GM23338 (cell line): ENCODE results near the gene CROCC2. TPM values are rescaled to one million over a fixed set of nuclear protein-coding genes. Genes with fewer than 3 reads are reported as not detected.

Experiments
- ATAC-seq: fragments of 200-7000 bp; cut with Tn5 transposase; 3 replicates; pipeline ENCODE4 v1.9.1; 2020
- DNase-seq: peaks from one replicate; pipeline ENCODE4 v3.0.0-alpha.2; 2015; ENCODE audit warnings: low spot score
- H2AFZ ChIP-seq: fragments of 200-600 bp; sonication (generic); 2 replicates; pipeline ENCODE4 v1.8.0; 2016; ENCODE audit warnings: antibody characterized with exemption, mild to moderate bottlenecking, moderate library complexity
- H3F3A ChIP-seq: fragments of 200-600 bp; sonication (generic); replicated peaks from 2 replicates; pipeline ENCODE4 v1.8.0; 2017; ENCODE audit warnings: antibody characterized with exemption, mixed run types, low read depth
- H3K27ac ChIP-seq: fragments of 200-600 bp; sonication (generic); 2 replicates; pipeline ENCODE4 v1.6.1; 2016; ENCODE audit warnings: low read depth
- H3K27me3 ChIP-seq: fragments of 200-600 bp; sonication (generic); 2 replicates; pipeline ENCODE4 v1.8.0; 2016; ENCODE audit warnings: mild to moderate bottlenecking, mixed run types, moderate library complexity; ENCODE audit not compliant: insufficient read depth
- H3K36me3 ChIP-seq: fragments of 200-600 bp; sonication (generic); 2 replicates; pipeline ENCODE4 v1.8.0; 2016; ENCODE audit warnings: mild to moderate bottlenecking; ENCODE audit not compliant: insufficient read depth
- H3K4me1 ChIP-seq: fragments of 200-600 bp; sonication (generic); 2 replicates; pipeline ENCODE4 v1.8.0; 2016; ENCODE audit warnings: mild to moderate bottlenecking, moderate library complexity; ENCODE audit not compliant: insufficient read depth
- H3K4me2 ChIP-seq: fragments of 200-600 bp; sonication (generic); 2 replicates; pipeline ENCODE4 v1.7.1; 2017; ENCODE audit warnings: mixed run types
- H3K4me3 ChIP-seq: fragments of 200-600 bp; sonication (generic); 2 replicates; pipeline ENCODE4 v1.6.1; 2016; ENCODE audit warnings: mixed run types
- H3K79me2 ChIP-seq: fragments of 200-600 bp; sonication (generic); replicated peaks from 2 replicates; pipeline ENCODE4 v1.8.0; 2017; ENCODE audit warnings: mild to moderate bottlenecking; ENCODE audit not compliant: insufficient read depth
- H3K9me2 ChIP-seq: fragments of 200-600 bp; sonication (generic); 2 replicates; pipeline ENCODE4 v1.8.0; 2017; ENCODE audit not compliant: insufficient read depth
- H4K20me1 ChIP-seq: fragments of 200-600 bp; sonication (generic); replicated peaks from 2 replicates; pipeline ENCODE4 v1.8.0; 2017; ENCODE audit warnings: mild to moderate bottlenecking; ENCODE audit not compliant: insufficient read depth
- H3K27ac Mint-ChIP-seq: 2 replicates; pipeline ENCODE4 v1.8.0; 2020; ENCODE audit warnings: inconsistent platforms, mild to moderate bottlenecking, moderate library complexity, mixed read lengths
- H3K27me3 Mint-ChIP-seq: 3 replicates; pipeline ENCODE4 v1.8.0; 2022; ENCODE audit warnings: low read depth, mild to moderate bottlenecking, moderate library complexity, mixed read lengths, inconsistent platforms; ENCODE audit not compliant: insufficient read depth, poor library complexity
- H3K36me3 Mint-ChIP-seq: 3 replicates; pipeline ENCODE4 v1.8.0; 2021; ENCODE audit warnings: low read depth, mild to moderate bottlenecking, inconsistent platforms, moderate library complexity, mixed read lengths
- H3K4me1 Mint-ChIP-seq: 3 replicates; pipeline ENCODE4 v1.8.0; 2020; ENCODE audit warnings: mild to moderate bottlenecking, inconsistent platforms, mixed read lengths
- H3K4me3 Mint-ChIP-seq: 3 replicates; pipeline ENCODE4 v1.8.0; 2021; ENCODE audit warnings: moderate library complexity, mild to moderate bottlenecking, inconsistent platforms, mixed read lengths
- H3K9me3 Mint-ChIP-seq: 3 replicates; pipeline ENCODE4 v1.8.0; 2020; ENCODE audit warnings: moderate library complexity, mild to moderate bottlenecking, inconsistent platforms, mixed read lengths
- CREB1 ChIP-seq: fragments of 250-450 bp; sonication (Bioruptor Pico); IDR thresholded peaks from 2 replicates; pipeline ENCODE4 v1.5.0; 2020; ENCODE audit warnings: low read depth, mild to moderate bottlenecking, moderate library complexity
- CTCF ChIP-seq, 2 experiments: fragments of 200-600 bp in 1 of 2; sonication (generic) in 1 of 2; conservative IDR thresholded peaks; 2 replicates each; pipeline versions ENCODE4 v1.5.1 to v1.6.1; 2016 to 2017; ENCODE audit warnings: antibody characterized with exemption in 2 of 2, low read depth in 2 of 2, mild to moderate bottlenecking in 2 of 2, moderate library complexity in 1 of 2
- ETS1 ChIP-seq: IDR thresholded peaks from 2 replicates; pipeline ENCODE4 v1.6.1; 2016; ENCODE audit warnings: antibody characterized with exemption
- EZH2 ChIP-seq: fragments of 200-600 bp; sonication (generic); IDR thresholded peaks from one replicate; pipeline ENCODE4 v1.8.0; 2017; ENCODE audit warnings: antibody characterized with exemption, mild to moderate bottlenecking, low read depth; ENCODE audit not compliant: unreplicated experiment
- EZH2phosphoT487 ChIP-seq: fragments of 200-600 bp; sonication (generic); IDR thresholded peaks from one replicate; pipeline ENCODE4 v1.8.1; 2018; ENCODE audit warnings: antibody characterized with exemption; ENCODE audit not compliant: unreplicated experiment
- JUNB ChIP-seq: IDR thresholded peaks from one replicate; pipeline ENCODE4 v1.6.1; 2016; ENCODE audit warnings: antibody characterized with exemption; ENCODE audit not compliant: unreplicated experiment
- NANOG ChIP-seq: IDR thresholded peaks from 2 replicates; pipeline ENCODE4 v1.6.1; 2016; ENCODE audit warnings: antibody characterized with exemption, borderline replicate concordance
- POLR2AphosphoS5 ChIP-seq: IDR thresholded peaks from 2 replicates; pipeline ENCODE4 v1.6.1; 2016; ENCODE audit warnings: antibody characterized with exemption, low read depth
- REST ChIP-seq: IDR thresholded peaks from one replicate; pipeline ENCODE4 v1.6.1; 2018; ENCODE audit warnings: antibody characterized with exemption; ENCODE audit not compliant: unreplicated experiment
- STAT1 ChIP-seq: IDR thresholded peaks from one replicate; pipeline ENCODE4 v1.6.1; 2016; ENCODE audit warnings: antibody characterized with exemption; ENCODE audit not compliant: unreplicated experiment
- ZNF114 ChIP-seq: fragments of 250-450 bp; sonication (Bioruptor Pico); IDR thresholded peaks from 2 replicates; pipeline ENCODE4 v1.5.0; 2020; ENCODE audit warnings: mild to moderate bottlenecking, moderate library complexity
- ZNF331 ChIP-seq: fragments of 250-450 bp; sonication (Bioruptor Pico); IDR thresholded peaks from 2 replicates; pipeline ENCODE4 v1.5.0; 2020; ENCODE audit warnings: low read depth, mild to moderate bottlenecking, moderate library complexity
- ZNF462 ChIP-seq: fragments of 250-450 bp; sonication (Bioruptor Pico); IDR thresholded peaks from 2 replicates; pipeline ENCODE4 v1.5.0; 2020; ENCODE audit warnings: mild to moderate bottlenecking, moderate library complexity
- polyA plus RNA-seq: library from polyadenylated mRNA; unstranded; fragments of >200 nt; fragmentation: Nextera tagmentation; extraction: Ambion mirVana; gene quantifications from 2 replicates; pipeline ENCODE4 v1.2.1, GENCODE V29; 2016
- total RNA-seq: library from RNA; depleted of rRNA; stranded (reverse); fragments of >200 nt; shearing (Covaris generic); gene quantifications from 2 replicates; pipeline ENCODE4 v1.2.3, GENCODE V29; 2014

Gene CROCC2
- total and polyA plus RNA-seq, 2 experiments from 2014 or later = not detected

GRCh38 chr2:240960971-240961876 is 55.1 kb downstream of the CROCC2 start:
- H3K79me2 ChIP-seq = no peaks in the 10 kb centered on the region
- no peaks in the 10 kb centered on the region for H3K4me1 ChIP-seq
- H3K9me3 Mint-ChIP-seq = no peaks in the 10 kb centered on the region
- ATAC-seq = no peak
- H3K4me2 ChIP-seq = no peak overlapping the region
- peaks cover 8% of the 10 kb centered on the region for H3K27me3 Mint-ChIP-seq
- no peaks in the 10 kb centered on the region for H3K36me3 Mint-ChIP-seq
- H3K27me3 ChIP-seq = no peaks in the 10 kb centered on the region
- no peak overlapping the region for H3K27ac Mint-ChIP-seq
- H3K4me1 Mint-ChIP-seq = no peaks in the 10 kb centered on the region; the same call in 1 of the 3 replicates
- no peak overlapping the region for H2AFZ ChIP-seq
- no peak overlapping the region for H3K27ac ChIP-seq
- TF ChIP-seq ETS1 = no peak
- no peak for TF ChIP-seq EZH2phosphoT487
- TF ChIP-seq CREB1 = no peak
- no peak for TF ChIP-seq ZNF114 (CRISPR knock-in tag)
- TF ChIP-seq REST = no peak
- no peak for TF ChIP-seq ZNF331 (CRISPR knock-in tag)
- TF ChIP-seq STAT1 = no peak
- TF ChIP-seq JUNB = no peak
- TF ChIP-seq POLR2AphosphoS5 = no peak
- TF ChIP-seq EZH2 = no peak
- no peak for TF ChIP-seq ZNF462 (CRISPR knock-in tag)
- no peak for TF ChIP-seq CTCF (conservative IDR thresholded peaks at IDR 0.05; ENCODE audit: low read depth in 2 of 2)
- no peak for TF ChIP-seq NANOG
- 0 out of 2 replicates have a peak, but pooled peaks cover 5% of the 10 kb centered on the region for H3F3A ChIP-seq
- no peak for DNase-seq
- H3K36me3 ChIP-seq = no peaks in the 10 kb centered on the region
- no peak overlapping the region for H3K4me3 ChIP-seq
- no peak overlapping the region for H3K4me3 Mint-ChIP-seq
- no peaks in the 10 kb centered on the region for H3K9me2 ChIP-seq
- no peaks in the 10 kb centered on the region for H4K20me1 ChIP-seq
